ENCODE measurements around the gene TAGLN2.

The TAGLN2 gene

GRCh38 chr1:159935305-159935704 is 10.0 kb upstream of the TAGLN2 start:
- DNase-seq, result no peak

GRCh38 chr1:159934136-159935039 is 9.1 kb upstream of the TAGLN2 start:
- no peak for DNase-seq

GRCh38 chr1:159933347-159933746 is 8.0 kb upstream of the TAGLN2 start:
- no peak for DNase-seq

- DNase-seq, result no peak
Measured at GRCh38 chr1:159932296-159933285, 7.3 kb upstream of the TAGLN2 start.

GRCh38 chr1:159931795-159932173 is 6.5 kb upstream of the TAGLN2 start:
- DNase-seq, result no peak

- no peak for DNase-seq
Measured at GRCh38 chr1:159931101-159931794, 5.9 kb upstream of the TAGLN2 start.

- DNase-seq, result no peak
Measured at GRCh38 chr1:159930634-159931033, 5.3 kb upstream of the TAGLN2 start.

GRCh38 chr1:159930216-159930615 is 4.9 kb upstream of the TAGLN2 start:
- DNase-seq, result no peak

- no peak for DNase-seq
Measured at GRCh38 chr1:159929155-159930051, 4.1 kb upstream of the TAGLN2 start.

- no peak for DNase-seq
Measured at GRCh38 chr1:159928491-159929050, 3.3 kb upstream of the TAGLN2 start.

- DNase-seq, result no peak
Measured at GRCh38 chr1:159927849-159928431, 2.6 kb upstream of the TAGLN2 start.

GRCh38 chr1:159927211-159927848 is 2.0 kb upstream of the TAGLN2 start:
- no peak for DNase-seq

GRCh38 chr1:159925719-159926078 is 392 bp upstream of the TAGLN2 start:
- DNase-seq, result peak in 2 of 4 experiments; percentile 29 to 39

GRCh38 chr1:159924025-159924790 is 1.1 kb downstream of the TAGLN2 start:
- DNase-seq, result peak; percentile 76 to 88 (median 82)

- peak; percentile 88 to 97 (median 94) for DNase-seq
Measured at GRCh38 chr1:159923203-159924024, 1.9 kb downstream of the TAGLN2 start.

GRCh38 chr1:159922511-159923202 is 2.6 kb downstream of the TAGLN2 start:
- peak in 1 of 4 experiments; percentile 21 for DNase-seq

GRCh38 chr1:159921700-159922504 is 3.4 kb downstream of the TAGLN2 start:
- DNase-seq, result peak; percentile 27 to 56 (median 38)

Measured in suppressor macrophage (primary cell).